Stimulated activated CD4-positive, alpha-beta T cell treated with anti-CD3 and anti-CD28 coated beads, Interleukin-15, amount 100 ng/mL, for 24 hours (primary cell): ENCODE measurements around the gene CCDC8.
"Not testable (repeated sequence)": the region's sequence is repeated elsewhere in the genome, so short reads cannot be mapped to it uniquely, and the experiment has no call there.

Source experiments
- DNase-seq: peaks from one replicate; pipeline ENCODE4 v3.0.0-alpha.2; 2020

Gene CCDC8

DNA sequence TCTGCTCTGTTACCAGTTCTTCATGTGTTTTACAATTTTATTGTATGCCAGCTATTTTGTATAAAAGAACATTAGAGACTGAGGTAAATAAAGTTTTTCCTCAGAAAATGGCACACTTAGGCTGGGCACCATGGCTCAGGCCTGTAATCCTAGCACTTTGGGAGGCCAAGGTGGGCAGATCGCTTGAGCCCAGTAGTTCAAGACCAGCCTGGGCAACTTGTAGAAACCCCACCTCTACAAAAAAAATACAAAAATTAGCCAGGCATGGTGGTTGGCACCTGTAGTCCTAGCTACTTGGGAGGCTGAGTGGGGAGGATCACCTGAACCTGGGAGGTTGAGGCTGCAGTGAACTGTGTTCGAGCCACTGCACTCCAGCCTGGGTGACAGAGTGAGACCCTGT lies 32.0 kb downstream of the CCDC8 start:
- no peak for DNase-seq

GRCh38 chr19:46380690-46381089 lies 32.7 kb downstream of the CCDC8 start:
- DNase-seq, result no peak

GRCh38 chr19:46378268-46378667 lies 35.1 kb downstream of the CCDC8 start:
- DNase-seq, result no peak

GRCh38 chr19:46376241-46377153 lies 36.9 kb downstream of the CCDC8 start:
- no peak for DNase-seq

GRCh38 chr19:46375476-46376067 lies 37.8 kb downstream of the CCDC8 start:
- not testable (repeated sequence) for DNase-seq

GRCh38 chr19:46374536-46375475 lies 38.6 kb downstream of the CCDC8 start:
- no peak for DNase-seq

DNA sequence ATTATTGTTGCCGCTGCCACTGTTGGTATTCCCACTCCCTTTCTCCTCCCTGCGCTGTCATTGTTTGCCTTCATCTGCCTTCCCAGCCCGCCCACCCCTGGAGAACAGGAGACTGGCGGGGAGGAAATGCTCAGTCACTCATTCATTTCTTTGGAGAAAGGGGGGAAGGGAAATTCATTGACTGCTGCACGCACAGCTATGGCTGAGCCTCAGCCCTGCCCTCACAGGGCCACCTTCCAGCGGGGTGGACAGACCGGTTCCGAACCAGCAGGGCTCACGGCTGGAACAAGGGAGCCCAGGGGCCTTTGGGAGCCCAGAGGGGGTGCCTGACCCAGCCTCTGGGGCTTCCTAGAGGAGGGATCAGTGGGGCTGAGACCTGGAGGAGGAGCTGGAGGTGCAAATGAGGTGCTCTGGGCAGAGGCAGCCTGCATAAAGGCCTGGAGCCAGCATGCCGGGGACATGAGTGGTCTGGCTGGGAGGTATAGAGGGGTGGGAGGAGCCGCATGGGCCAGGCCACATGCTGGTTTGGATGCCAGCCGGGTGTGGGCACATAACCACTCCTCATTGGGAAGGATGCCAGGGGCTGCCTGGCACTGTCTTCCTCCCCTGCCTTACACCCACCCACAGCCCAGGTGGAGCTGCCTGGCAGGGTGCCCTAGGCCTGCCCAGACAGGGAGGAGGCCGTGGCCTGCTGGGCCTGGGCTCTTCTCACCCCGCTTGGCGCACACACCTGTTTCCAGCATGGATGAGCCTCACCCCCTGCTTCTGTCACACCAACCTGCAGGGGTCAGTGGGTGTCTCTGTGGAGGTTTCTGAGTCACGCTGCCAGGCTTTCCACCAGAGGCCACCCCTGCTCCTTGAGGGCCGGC lies 39.6 kb downstream of the CCDC8 start:
- DNase-seq, result no peak

- no peak for DNase-seq
Measured at GRCh38 chr19:46372901-46373490, 40.4 kb downstream of the CCDC8 start.

GRCh38 chr19:46371371-46371901 lies 41.9 kb downstream of the CCDC8 start:
- DNase-seq, result no peak

- DNase-seq, result peak; percentile 38
Measured at GRCh38 chr19:46369817-46370216, 43.5 kb downstream of the CCDC8 start.

GRCh38 chr19:46368116-46368515 lies 45.2 kb downstream of the CCDC8 start:
- no peak for DNase-seq

DNA sequence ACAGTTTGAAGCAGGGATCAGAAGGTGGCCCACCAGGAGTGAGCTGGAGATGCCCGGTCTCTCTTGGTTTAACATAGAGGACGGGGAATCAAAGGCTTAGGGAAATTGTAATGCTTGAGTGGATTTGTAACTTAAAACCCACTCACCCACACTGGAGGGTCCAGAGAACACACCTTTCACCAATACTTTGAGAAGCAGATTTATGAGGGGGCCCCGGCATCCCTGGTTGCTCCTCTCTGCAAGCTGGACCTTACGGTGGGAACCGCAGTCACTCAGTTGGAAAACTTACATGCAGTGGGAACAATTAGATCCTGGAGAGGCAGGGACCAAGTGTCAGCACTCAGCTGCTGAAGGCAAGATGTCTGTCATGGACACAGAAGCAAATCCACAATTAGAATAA lies 45.9 kb downstream of the CCDC8 start:
- no peak for DNase-seq

GRCh38 chr19:46366620-46367292 lies 46.6 kb downstream of the CCDC8 start:
- DNase-seq, result no peak

DNA sequence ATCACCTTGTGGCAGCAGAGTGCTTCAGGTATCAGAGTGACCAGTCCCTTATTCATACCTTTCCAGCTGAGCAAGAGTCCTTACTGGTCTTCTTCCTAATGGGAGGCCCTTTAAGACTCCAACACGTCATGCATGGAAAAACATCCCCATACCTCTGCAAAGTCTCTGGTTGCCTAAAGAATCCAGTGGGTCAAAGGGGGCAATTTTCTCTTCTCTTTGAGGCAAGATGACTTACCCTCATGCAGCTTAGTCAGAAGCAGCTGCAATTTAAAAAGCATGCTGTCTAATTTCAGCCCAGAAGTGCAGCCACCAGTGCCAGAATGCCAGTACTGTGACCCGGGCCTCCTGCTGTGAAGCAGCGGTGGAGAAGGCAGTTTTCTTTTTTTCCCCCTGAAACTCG lies 47.8 kb downstream of the CCDC8 start:
- DNase-seq, result no peak

DNA sequence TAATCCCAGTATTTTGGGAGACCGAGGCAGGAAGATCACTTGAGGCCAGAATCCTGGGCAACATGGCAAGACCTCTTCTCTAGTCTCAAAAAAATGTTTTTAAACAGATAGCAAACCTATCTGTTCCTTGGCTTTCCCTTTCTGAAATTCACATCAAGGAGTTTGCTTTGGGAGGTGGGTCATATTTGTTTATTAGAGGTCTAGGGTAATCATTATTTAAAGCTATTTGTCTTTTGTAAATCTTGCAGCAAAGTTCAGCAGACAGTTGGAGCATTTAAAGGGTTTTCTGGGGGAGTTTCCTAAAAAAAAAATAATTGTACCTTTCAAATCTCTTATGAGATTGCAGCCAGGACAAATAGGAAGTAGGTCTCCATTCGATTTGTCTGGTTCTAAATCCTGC lies 49.0 kb downstream of the CCDC8 start:
- DNase-seq, result no peak

DNA sequence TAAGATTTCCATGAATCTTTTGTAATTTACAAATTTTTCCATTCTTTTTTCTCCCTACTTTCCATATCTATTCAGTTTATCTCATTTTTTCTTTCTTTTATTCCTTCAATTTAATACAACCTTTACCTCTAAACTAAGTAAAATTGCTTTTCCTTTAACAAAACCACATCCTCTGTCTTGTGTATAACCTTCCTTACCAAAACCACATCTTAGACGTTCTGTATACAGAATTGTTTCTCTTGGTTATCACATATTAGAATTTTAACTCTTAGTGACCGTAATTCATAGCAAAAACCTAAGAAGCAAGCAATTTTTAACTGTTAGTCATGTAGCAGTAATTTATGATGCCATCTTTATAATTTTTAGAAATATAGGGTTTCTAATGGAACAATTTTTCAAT lies 51.4 kb downstream of the CCDC8 start:
- no peak for DNase-seq
